GM13977 (cell line): ENCODE measurements around the gene DCUN1D5.

Source experiments
- DNase-seq: peaks from one replicate; pipeline ENCODE4 v3.0.0; 2012; ENCODE audit warnings: low spot score
- CTCF ChIP-seq: IDR thresholded peaks from 2 replicates; pipeline ENCODE4 v1.5.1; 2012; ENCODE audit warnings: mild to moderate bottlenecking, control low read depth; ENCODE audit not compliant: insufficient read depth; ENCODE audit errors: extremely low read depth, missing control alignments
- in situ Hi-C: fragments of 300-500 bp; cut with MboI; formaldehyde crosslinking; loops from one replicate; pipeline ENCODE4 v1.12.0; 2022; ENCODE audit warnings: low sequenced_read_pairs, low pct_unique_long_range_greater_than_20kb, mixed read lengths, inconsistent platforms; ENCODE audit not compliant: unreplicated experiment

Gene DCUN1D5

GRCh38 chr11:103109818-103110388 is 17.9 kb upstream of the DCUN1D5 start:
- no peak for TF ChIP-seq CTCF
- in situ Hi-C loops = no loop called here
- DNase-seq = no peak

- peak; percentile 89 for DNase-seq
- in situ Hi-C loops = no loop called here
Observed at GRCh38 chr11:103108933-103109817, 17.2 kb upstream of the DCUN1D5 start, which contains the start of gene DYNC2H1. DYNC2H1 (plus strand) TSS chr11:103109426; CDS start chr11:103109575, 149 bp downstream.

GRCh38 chr11:103097279-103097678 is 5.3 kb upstream of the DCUN1D5 start:
- no peak for TF ChIP-seq CTCF
- in situ Hi-C loops = no loop called here
- DNase-seq = no peak

More at GRCh38 chr11:103108933-103109817, 17.2 kb upstream of the DCUN1D5 start, which contains the start of gene DYNC2H1:
- peak; percentile 47 for TF ChIP-seq CTCF

- TF ChIP-seq CTCF = no peak
- in situ Hi-C loops = no loop called here
- DNase-seq = peak; percentile 54
Observed at GRCh38 chr11:103091064-103091800, 728 bp downstream of the DCUN1D5 start.

GRCh38 chr11:103086461-103086860 is 5.5 kb downstream of the DCUN1D5 start:
- DNase-seq = no peak
- in situ Hi-C loops = no loop called here
- TF ChIP-seq CTCF = no peak

GRCh38 chr11:103085758-103086365 is 6.1 kb downstream of the DCUN1D5 start:
- no peak for TF ChIP-seq CTCF
- in situ Hi-C loops = no loop called here
- DNase-seq = no peak
